Measurements from ENCODE around the gene SLC51A. TPM values are rescaled to one million over a fixed set of nuclear protein-coding genes. Genes with fewer than 3 reads are reported as not detected.

Gene SLC51A
- total RNA-seq: 0.77 TPM

DNA sequence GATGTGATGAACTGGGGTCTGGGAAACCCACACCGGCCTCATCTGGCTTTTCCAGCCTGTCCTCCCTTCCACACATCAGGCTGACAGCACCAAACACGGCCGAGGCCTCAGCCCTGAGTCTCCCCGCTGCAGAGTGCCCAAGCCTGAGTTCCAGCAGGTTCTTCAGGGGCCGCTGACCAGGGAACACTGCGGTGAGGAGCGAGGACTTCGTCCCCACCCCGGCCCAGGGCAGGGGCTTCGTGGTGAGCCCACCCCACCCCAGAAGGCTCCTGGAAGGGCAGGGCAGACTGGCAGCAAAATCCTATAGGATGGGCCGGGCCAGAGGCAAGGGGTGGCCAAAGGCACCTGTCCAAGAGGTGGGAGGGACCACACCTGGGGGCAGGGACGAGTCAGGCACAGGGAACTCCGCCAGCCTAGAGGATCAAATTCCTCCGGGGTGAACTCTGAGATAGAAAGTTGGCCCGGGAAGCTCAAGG is at the start of gene SLC51A:
TSS of gene SLC51A (plus strand) at position 446 of the 476 bp plus-strand sequence. CDS start 179 bp downstream, outside the sequence.

GRCh38 chr3:196210673-196211556 is 5.4 kb upstream of the SLC51A start, which contains the start of gene ZDHHC19:
TSS of gene ZDHHC19 (minus strand) at chr3:196211400. CDS start at chr3:196211315, 85 bp downstream.

Other genes starting within 250 kb of the SLC51A start
- 99.2 TPM for gene TFRC, start 134.4 kb upstream of the SLC51A start, total RNA-seq
- not detected for gene ZDHHC19, start 5.1 kb upstream of the SLC51A start, total RNA-seq
- 48.7 TPM for gene PCYT1A, start 71.2 kb downstream of the SLC51A start, total RNA-seq
- gene DYNLT2B, start 101.7 kb downstream of the SLC51A start, total RNA-seq: 14.8 TPM
- not detected for gene TM4SF19, start 121.9 kb downstream of the SLC51A start, total RNA-seq
- gene UBXN7, start 215.9 kb downstream of the SLC51A start, total RNA-seq: 69.9 TPM